NCI-H2196 (cell line): ENCODE results near the gene PLEKHH3.

ENCODE experiments used
- DNase-seq: peaks from one replicate; lab custom pipeline; 2025; ENCODE audit not compliant: unreplicated experiment; lab: John Stamatoyannopoulos, UW

Gene PLEKHH3, protein sequence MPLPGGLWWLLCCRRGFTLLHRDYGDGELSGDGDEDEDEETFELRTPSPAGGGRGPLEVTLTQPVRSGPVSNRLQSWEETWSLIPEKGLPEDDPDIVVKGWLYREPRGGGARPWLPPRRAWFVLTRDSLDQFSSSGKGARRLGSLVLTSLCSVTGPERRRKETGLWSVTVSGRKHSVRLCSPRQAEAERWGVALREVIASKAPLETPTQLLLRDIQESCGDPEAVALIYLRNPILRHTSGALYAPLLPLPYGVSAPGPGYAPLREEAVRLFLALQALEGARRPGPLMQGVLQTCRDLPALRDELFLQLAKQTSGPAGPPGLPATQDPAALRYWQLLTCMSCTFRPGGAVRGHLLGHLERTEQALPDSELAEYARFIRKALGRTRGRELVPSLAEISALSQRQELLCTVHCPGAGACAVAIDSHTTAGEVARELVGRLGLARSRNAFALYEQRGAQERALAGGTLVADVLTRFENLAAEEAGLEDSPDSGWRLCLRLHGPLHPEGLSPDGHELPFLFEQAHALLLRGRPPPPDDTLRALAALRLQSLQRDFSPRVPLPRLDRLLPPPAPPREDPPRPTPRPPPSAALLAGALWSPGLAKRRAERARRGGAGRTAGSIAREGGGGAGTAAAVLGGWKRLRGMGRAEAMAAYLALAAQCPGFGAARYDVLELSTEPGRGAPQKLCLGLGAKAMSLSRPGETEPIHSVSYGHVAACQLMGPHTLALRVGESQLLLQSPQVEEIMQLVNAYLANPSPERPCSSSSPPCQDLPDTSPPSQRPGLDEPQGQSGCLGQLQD

DNA sequence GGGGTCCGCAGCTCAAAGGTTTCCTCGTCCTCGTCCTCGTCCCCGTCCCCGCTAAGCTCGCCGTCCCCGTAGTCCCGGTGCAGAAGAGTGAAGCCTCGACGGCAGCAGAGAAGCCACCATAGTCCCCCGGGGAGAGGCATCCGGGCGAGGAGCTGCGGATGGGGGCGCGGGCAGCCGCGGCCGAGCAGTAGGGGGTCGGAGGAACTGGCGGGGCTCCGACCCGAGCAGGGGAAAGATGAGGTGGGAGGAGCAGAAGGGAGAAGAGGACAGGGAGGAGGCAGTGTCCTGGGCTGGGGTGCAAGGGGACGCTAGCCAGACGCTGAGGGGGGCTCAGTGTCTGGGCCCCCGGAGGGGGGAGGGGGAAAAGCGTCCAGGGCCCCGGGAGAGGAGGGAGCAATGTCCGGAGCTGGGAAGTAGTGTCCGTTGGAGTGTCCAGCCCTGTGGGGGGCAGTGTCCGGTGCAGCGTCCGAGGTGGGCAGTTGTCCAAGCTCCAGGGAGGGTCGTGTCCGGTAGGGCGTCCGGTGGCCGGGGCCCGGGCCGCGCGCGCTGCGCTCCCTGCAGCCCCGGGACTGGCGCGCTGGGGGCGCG is at the start of gene PLEKHH3:
PLEKHH3 (minus strand) TSS at position 571 of the 588 bp plus-strand sequence; CDS start at position 140, 431 bp downstream.
- DNase-seq = peak; percentile 41

DNA sequence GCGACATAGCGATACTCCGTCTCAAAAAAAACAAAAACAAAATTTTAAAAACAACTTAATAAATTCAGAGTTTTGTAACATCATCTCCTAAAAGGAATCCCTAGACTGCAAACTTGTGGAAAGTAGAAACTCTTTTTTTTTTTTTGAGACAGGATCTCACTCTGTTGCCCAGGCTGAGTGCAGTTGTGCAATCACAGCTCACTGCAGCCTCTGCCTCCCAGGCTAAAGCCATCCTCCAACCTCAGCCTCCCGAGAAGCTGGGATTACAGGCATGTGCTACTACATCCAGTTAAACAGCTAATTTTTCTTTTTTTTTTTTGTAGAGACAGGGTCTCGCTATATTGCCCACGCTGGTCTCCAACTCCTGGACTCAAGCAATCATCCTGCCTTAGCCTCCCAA is 48.3 kb upstream of the PLEKHH3 start:
- no peak for DNase-seq

DNA sequence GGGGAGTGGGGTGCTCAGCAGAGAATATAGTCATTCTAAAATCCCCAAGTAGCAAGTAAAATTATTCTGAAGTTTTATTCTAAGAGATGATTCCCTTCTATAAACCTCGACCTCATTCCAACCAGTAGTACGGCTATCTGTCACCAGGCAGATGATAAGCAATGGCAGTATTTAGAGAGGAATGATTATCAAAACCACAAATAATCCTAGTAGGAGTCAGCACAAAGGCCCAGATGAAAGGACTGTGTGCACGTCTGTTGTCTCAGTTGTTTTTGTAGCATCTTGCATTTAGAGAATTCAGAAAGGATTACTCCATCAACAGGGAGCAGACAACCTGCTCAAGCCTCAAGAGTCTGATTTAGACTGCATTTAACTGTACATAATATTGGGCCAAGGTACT is 46.8 kb upstream of the PLEKHH3 start:
- DNase-seq = no peak

DNA sequence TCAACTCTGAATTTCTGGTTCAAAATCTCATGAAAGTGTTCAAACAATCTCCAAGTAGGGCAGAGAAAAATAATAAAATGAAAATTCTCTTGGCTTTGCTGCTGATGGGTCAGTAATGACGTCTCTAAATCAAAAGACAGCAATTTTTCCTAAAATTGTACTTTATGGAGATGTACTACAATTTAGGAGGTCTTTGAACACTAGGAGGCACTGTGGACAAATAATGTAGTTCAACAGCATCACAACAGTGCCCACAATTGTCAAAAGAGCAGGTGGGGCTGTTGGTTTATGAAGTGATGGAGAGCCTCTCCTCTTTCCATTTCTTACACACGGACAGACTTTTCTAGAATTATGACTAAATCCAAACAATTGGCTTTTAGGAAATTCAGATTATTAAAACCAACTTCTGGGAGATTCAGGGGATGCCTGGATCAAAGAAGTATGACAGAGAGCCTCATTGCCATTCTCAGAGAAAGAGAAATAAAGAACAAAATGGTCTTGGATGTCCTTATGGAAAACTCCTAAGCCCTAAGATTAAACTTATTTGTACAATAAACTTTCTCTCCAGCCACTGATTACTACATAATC is 44.3 kb upstream of the PLEKHH3 start:
- peak; percentile 62 for DNase-seq

DNA sequence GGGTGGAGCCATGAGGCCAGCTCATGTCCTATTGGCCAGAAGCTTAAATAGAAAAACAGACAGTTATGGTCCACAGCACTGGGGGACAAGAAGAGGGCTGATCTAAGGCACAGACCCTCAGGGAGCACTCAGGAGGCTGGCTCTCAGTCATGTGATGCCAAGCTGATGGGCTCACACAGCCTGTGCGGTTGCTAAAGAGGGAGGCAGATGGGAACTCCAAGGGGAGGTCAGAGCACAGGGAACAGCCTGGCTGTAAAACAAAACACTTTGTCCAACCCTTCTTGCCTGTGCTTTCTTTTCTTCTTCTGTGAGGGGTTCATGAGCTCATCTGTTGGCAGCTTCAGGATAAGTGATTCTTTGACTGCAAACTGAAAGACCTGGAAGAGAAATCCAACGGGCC is 32.8 kb upstream of the PLEKHH3 start:
- no peak for DNase-seq

DNA sequence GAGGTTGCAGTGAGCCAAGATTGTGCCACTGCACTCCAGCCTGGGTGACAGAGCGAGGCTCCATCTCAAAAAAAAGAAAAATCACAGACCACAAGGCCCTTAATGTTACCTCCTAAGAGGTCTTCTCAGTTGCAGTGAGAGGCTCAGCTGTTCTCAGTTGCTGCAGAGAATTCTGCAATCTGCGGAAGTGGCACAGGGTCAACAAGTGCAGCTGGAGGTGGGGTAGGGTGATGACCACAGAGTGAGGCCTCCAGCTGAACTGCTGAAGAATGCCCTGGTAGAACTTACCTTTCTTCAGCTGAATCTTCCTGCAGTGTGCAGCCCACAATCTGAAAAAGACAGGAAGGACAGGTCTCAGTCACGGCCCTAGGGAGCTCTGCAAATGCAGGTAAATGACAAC is 31.8 kb upstream of the PLEKHH3 start:
- no peak for DNase-seq

DNA sequence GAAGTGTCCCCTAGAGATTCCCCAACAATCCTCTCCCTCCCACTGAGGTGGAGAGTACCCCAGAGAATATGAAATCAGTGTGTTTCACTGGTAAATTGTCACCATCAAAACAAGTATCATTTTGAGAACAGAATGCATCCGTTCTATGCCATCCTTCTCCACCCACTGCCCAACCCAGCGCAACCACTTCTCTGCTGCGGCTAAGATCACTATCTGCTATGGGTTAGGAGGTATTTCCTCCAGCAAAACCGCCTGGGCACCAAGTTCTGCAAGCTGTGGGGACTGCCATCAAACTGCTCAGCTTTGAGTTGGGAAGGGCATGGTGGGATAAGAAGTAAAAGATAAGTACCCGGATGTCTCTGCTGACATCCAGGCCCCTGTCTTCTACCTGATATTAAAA is 29.9 kb upstream of the PLEKHH3 start:
- DNase-seq = no peak

DNA sequence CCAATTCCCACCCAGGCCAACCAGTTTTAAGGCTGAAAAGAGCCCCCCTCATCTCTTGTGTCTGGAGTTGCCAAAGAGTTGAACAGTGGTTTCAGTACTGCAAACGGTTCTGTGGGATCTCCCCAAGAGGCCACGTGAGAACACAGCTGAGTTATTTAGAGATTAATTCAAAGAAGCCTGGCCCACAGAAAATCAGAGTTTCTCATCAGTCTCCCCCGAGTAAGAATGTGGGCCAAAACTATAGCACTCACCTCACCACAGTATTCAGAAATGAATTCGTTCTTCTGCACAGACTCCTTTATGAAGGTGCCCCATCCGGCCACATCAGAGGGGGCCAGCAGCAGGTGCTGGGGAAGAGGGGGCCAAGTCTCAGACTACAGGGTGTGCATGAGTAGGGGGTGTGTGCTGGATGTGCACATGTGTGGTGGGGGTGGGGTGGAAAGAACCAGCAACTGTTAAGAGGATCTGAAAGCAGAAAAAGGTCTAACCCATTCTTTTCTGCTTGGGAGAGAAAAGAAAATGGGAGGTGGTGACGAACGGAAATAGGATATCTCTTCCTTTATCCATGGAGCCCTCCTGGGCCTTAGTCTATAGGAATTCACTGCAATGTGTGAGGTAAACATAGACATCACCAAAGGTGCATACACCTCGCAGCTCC is 28.2 kb upstream of the PLEKHH3 start:
- no peak for DNase-seq

DNA sequence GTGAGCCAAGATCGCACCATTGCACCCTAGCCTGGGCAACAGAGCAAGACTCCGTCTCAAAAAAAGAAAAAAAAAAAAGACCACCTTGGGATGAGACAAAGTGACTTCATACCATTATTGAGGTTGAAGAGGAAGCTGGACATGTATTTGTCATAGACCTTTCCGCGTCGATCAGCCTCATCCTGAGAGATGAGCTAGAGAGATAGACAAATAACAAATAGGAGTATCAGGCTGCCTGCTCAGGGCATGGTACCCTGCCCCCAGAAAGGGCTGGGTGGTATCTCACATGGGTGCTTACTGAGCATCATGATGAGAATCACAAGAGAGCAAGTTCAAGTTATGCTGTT is 27.7 kb upstream of the PLEKHH3 start:
- DNase-seq = no peak

DNA sequence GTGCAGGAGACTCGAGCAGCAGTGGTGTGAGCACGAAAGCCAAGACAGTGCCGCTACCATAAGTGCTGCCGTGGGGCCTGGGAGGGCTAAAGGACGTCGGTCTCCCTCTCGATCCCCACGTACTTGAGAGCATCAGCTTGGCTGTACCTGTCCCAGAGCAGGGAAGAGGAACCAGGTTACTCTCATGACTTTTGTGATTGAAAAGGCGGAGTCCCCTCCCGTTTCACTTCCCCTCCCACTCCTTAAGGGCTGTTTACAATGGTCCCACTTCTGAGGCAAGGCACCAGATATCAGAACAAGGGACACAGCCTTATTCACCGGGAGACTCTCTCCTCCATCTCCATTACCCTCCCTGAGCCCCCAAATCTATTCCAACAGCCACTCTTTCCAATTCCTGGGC is 25.7 kb upstream of the PLEKHH3 start:
- no peak for DNase-seq

DNA sequence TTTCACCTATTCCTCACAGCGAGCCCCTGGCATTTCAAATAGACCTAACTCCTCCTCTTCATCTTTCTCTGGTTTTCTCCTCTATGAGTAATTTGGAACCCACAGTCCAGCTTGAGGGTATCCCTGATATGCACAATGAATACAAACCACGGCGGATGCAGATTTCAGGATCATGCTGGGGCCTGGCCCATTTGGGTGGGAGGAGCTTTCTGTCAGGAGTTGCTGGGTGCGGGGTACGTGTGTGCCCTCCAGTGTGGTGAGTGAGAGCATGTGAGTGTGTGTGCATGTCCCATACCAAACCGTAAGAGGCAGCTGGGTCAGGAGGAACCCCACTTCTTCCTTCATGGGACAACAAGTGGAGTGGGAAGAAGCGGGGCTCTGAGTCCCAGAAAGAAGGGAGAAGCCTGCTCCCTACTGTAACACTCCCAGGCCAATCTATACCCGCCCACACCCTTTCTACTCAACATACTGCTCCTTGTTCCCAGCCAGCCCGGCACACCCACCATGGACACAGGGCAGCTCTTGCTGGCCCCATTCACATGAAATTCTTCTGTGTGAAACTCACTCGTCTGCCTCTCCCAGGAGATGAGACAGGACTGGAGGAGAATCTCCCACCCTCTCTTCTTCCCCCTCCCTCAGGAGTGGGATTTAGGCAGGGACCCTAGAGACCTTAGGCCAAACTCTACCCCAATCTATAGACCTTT is 23.9 kb upstream of the PLEKHH3 start:
- DNase-seq = no peak

DNA sequence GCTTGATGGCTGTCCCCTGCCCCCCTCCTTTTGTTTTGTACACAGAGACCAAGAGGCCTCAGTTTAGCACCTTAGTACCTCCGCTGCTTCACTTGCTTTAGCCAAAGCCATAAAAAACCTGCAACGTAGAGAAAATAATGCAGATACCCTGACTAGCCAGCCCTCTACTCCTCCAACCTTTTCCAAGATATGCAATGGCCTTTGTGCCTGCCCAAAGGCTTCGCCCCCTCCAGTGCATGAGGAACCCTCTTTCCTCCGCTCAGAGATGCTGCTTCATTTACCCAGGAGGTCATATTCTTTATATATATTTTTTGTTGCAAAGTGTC is 22.6 kb upstream of the PLEKHH3 start:
- DNase-seq = no peak

DNA sequence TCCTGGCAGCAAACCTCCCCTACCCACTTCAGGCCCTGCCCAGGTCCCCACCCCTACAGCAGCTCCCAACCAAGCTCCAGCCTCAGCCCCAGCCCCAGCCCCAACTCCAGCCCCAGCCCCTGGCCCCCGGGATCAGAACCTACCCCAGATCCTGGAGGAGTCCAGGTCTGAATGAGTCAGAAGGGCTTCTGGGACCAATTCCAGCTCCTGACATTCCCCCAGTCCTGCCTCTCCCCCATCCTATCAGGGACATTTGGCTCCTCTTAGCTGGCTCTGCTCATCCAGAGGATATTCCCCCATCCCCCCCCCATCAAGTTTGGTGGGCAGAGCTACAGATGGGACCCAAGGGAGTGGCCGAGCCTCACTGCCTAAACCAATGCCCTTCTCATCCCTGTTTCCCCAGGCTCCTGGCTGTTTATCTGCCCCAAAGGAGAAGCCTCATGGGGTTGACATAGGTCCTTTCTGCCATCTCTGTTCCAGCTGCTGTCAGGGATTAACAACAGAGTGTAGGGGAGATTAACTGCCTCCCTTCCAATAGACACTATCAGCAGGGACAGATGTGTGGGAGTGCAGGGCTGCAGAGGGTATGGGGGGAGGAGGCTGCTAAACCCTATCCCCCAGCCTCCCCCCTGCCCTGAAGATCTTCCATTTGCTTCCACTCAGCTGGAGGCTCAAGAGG is 22.1 kb upstream of the PLEKHH3 start:
- DNase-seq = no peak

DNA sequence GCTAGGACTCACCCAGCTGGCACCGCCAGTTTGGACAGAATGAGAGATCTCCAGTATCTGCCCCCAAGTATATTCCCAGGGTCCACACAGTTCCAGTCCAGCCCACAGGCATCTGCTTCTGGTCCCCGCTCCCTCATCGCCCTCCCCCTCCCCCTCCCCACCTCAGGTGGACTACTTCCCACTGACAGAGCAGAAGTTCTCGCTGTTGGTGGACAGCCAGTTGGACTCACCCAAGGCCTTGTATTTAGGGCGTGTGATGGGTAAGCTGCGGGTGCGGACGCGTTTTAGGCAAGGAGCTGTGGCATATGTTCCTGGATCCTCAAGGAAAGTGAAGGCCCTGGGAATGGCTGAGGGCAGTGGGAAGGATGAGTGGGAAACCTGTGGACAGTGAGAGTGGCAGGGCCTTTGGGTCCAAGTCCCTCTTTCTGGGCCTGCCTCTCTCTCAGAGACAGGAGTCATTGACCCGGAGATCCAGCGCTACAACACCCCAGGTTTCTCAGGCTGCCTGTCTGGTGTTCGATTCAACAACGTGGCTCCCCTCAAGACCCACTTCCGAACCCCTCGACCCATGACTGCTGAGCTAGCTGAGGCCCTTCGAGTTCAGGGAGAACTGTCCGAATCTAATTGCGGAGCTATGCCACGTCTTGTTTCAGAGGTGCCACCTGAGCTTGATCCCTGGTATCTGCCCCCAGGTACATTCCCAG is 20.5 kb upstream of the PLEKHH3 start:
- no peak for DNase-seq

DNA sequence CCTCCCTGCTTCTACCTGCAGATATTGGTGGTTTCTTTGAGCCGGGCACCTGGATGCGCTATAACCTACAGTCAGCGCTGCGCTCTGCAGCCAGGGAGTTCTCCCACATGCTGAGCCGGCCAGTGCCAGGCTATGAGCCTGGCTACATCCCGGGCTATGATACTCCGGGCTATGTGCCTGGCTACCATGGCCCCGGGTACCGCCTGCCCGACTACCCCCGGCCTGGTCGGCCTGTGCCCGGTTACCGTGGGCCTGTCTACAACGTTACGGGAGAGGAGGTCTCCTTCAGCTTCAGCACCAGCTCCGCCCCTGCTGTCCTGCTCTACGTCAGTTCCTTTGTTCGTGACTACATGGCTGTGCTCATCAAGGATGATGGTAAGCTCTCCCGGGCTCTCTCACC is 18.7 kb upstream of the PLEKHH3 start:
- no peak for DNase-seq

DNA sequence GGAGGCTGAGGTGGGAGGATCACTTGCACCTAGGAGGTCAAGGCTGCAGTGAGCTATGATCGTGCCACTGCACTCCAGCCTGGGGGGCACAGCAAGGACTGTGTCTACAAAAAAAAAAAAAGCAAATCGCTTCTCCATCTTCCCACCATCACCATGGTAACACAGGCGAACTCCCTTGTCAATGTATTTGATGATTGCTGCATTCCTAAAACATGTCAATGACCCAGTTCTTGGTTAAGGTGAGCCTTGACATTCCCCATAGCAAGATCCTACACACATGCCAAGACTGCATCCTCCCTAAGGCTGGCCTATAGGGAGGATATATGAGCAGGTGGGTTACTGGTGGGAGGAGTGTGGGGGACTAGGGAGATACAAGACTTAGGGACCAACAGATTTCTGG is 17.7 kb upstream of the PLEKHH3 start:
- no peak for DNase-seq

DNA sequence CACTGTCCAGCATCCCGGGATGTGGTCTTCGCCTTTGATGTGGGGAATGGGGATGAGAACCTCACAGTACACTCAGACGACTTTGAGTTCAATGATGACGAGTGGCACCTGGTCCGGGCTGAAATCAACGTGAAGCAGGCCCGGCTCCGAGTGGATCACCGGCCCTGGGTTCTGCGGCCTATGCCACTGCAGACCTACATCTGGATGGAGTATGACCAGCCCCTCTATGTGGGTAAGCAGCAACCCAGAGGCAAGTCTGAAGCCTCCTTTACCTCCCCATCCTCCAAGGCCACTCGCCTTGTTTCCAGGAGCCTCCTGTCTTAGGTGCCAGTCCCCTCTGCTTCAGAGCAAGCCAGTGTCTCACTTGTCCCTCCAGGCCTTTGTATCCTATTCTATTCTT is 15.7 kb upstream of the PLEKHH3 start:
- no peak for DNase-seq

DNA sequence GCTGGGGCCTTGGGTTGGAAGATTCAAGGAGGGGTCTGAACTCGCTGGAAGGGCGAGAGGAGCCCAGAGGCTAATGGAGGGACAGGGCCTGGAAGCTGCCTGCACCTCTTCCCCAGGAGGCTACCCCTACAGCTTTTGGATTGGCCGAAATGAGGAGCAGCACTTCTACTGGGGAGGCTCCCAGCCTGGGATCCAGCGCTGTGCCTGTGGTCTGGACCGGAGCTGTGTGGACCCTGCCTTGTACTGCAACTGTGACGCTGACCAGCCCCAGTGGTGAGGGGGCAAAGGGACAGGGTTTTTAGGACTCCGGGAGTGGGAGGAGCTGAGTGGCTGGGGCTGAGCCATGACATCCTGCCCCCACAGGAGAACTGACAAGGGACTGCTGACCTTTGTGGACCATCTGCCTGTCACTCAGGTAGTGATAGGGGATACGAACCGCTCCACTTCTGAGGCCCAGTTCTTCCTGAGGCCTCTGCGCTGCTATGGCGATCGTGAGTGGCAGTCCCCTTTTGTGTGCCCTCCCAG is 14.3 kb upstream of the PLEKHH3 start:
- no peak for DNase-seq

DNA sequence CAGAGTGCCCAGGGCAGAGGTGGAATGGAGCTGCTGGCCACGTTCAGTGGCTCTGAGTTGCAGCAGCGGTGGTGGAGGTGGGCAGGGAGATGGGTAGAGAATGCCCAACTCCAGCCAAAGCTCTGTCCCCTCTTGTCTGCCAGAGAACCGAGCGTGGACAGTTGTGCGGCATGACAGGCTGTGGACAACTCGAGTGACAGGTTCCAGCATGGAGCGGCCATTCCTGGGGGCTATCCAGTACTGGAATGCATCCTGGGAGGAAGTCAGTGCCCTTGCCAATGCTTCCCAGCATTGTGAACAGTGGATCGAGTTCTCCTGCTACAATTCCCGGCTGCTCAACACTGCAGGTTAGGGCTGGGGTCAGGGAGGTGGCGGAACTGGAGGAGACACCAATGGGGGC is 13.8 kb upstream of the PLEKHH3 start:
- no peak for DNase-seq
